ENCODE data around the gene CIBAR2. TPM values are rescaled to one million over a fixed set of nuclear protein-coding genes. Genes with fewer than 3 reads are reported as not detected.
A peak's percentile ranks its signal among the peaks of the same experiment; 100 is the strongest.

Gene CIBAR2
- total RNA-seq, 1 donor from 2014 or later, result not detected

DNA sequence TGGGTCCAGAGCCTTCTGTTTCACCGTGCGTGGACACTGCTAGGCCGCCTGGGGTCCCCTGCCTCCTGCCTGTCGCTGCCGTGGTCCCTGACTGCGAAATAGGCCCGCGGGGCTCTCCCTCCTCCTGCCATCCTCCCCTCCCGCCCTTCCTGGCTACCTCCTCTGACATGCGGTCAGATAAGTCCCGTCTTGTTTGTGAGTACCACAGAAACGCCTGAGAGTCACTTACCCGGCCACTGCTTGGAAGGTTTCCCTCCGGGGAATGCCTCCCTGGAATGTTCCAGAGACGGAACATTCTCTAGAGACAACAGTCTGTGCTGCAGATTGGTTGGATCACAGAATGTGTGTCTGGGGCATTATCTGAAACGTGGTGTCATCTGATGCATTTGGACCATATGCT, 22.7 kb downstream of the CIBAR2 start:
- no peaks in the 10 kb centered on the region for H3K9me3 Mint-ChIP-seq (ENCODE audit: low read depth)
- H3K27me3 Mint-ChIP-seq (ENCODE audit: low read depth), result peaks cover 10% of the 10 kb centered on the region
- H3K36me3 Mint-ChIP-seq (ENCODE audit: low read depth), result peaks cover 7% of the 10 kb centered on the region
- H3K4me1 Mint-ChIP-seq (ENCODE audit: low read depth), result peaks cover 14% of the 10 kb centered on the region
- no peak for DNase-seq (ENCODE audit: low spot score)
- TF ChIP-seq, protein P1, sequence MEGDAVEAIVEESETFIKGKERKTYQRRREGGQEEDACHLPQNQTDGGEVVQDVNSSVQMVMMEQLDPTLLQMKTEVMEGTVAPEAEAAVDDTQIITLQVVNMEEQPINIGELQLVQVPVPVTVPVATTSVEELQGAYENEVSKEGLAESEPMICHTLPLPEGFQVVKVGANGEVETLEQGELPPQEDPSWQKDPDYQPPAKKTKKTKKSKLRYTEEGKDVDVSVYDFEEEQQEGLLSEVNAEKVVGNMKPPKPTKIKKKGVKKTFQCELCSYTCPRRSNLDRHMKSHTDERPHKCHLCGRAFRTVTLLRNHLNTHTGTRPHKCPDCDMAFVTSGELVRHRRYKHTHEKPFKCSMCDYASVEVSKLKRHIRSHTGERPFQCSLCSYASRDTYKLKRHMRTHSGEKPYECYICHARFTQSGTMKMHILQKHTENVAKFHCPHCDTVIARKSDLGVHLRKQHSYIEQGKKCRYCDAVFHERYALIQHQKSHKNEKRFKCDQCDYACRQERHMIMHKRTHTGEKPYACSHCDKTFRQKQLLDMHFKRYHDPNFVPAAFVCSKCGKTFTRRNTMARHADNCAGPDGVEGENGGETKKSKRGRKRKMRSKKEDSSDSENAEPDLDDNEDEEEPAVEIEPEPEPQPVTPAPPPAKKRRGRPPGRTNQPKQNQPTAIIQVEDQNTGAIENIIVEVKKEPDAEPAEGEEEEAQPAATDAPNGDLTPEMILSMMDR (IDR thresholded peaks at IDR 0.05), result no peak
- H3K27ac Mint-ChIP-seq (ENCODE audit: unreplicated experiment), result peak overlapping the region; percentile 65
- no peak overlapping the region for H3K4me3 Mint-ChIP-seq (ENCODE audit: unreplicated experiment)

GRCh38 chr16:85088570-85089199, 23.6 kb downstream of the CIBAR2 start:
- DNase-seq (ENCODE audit: low spot score), result no peak
- peaks cover 14% of the 10 kb centered on the region for H3K4me1 Mint-ChIP-seq (ENCODE audit: low read depth)
- TF ChIP-seq, protein P1 (IDR thresholded peaks at IDR 0.05), result no peak
- no peaks in the 10 kb centered on the region for H3K9me3 Mint-ChIP-seq (ENCODE audit: low read depth)
- H3K27ac Mint-ChIP-seq (ENCODE audit: unreplicated experiment), result no peak overlapping the region
- H3K36me3 Mint-ChIP-seq (ENCODE audit: low read depth), result peaks cover 7% of the 10 kb centered on the region
- no peak overlapping the region for H3K4me3 Mint-ChIP-seq (ENCODE audit: unreplicated experiment)
- H3K27me3 Mint-ChIP-seq (ENCODE audit: low read depth), result peaks cover 2% of the 10 kb centered on the region

- Mint-ChIP-seq H3K9me3 (ENCODE audit: low read depth) (no peaks in the 10 kb centered on the region), H3K4me3 (ENCODE audit: unreplicated experiment) (no peak overlapping the region), H3K27ac (ENCODE audit: unreplicated experiment) (no peak overlapping the region), H3K4me1 (ENCODE audit: low read depth) (peaks cover 14% of the 10 kb centered on the region), H3K27me3 (ENCODE audit: low read depth) (no peaks in the 10 kb centered on the region), H3K36me3 (ENCODE audit: low read depth) (peaks cover 7% of the 10 kb centered on the region)
- no peak for DNase-seq (ENCODE audit: low spot score)
- TF ChIP-seq, protein P1 (IDR thresholded peaks at IDR 0.05), result no peak
Measured at GRCh38 chr16:85087899-85088569, 24.2 kb downstream of the CIBAR2 start.

GRCh38 chr16:85086347-85087291, 25.7 kb downstream of the CIBAR2 start:
- peaks cover 7% of the 10 kb centered on the region for H3K36me3 Mint-ChIP-seq (ENCODE audit: low read depth)
- H3K27ac Mint-ChIP-seq (ENCODE audit: unreplicated experiment), result no peak overlapping the region
- H3K27me3 Mint-ChIP-seq (ENCODE audit: low read depth), result no peaks in the 10 kb centered on the region
- no peaks in the 10 kb centered on the region for H3K9me3 Mint-ChIP-seq (ENCODE audit: low read depth)
- TF ChIP-seq, protein P1 (IDR thresholded peaks at IDR 0.05), result peak; percentile 82
- peaks cover 19% of the 10 kb centered on the region for H3K4me1 Mint-ChIP-seq (ENCODE audit: low read depth)
- no peak overlapping the region for H3K4me3 Mint-ChIP-seq (ENCODE audit: unreplicated experiment)
- no peak for DNase-seq (ENCODE audit: low spot score)

DNA sequence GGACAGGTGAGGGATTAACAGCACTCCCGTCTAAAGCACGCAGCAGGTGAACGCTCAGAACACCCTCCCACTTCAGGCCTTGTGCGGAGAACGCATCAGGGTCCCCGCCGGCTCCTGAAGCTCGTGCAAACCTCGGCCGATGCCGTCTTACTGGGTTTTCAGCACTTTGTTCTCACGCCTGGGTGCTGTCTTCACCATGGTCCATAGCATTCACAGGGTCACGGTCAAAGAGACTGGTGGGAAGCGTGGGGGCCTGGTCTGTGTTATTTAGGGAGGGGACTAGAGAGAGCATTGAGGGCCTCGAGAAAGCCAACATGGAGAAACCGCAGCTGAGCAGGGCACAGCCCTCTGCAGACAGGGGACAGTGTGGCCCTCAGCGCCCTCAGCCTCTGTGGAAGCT, 26.6 kb downstream of the CIBAR2 start:
- TF ChIP-seq, protein P1 (IDR thresholded peaks at IDR 0.05), result no peak
- no peaks in the 10 kb centered on the region for H3K27me3 Mint-ChIP-seq (ENCODE audit: low read depth)
- no peak overlapping the region for H3K4me3 Mint-ChIP-seq (ENCODE audit: unreplicated experiment)
- H3K27ac Mint-ChIP-seq (ENCODE audit: unreplicated experiment), result no peak overlapping the region
- no peaks in the 10 kb centered on the region for H3K9me3 Mint-ChIP-seq (ENCODE audit: low read depth)
- peaks cover 10% of the 10 kb centered on the region for H3K36me3 Mint-ChIP-seq (ENCODE audit: low read depth)
- DNase-seq (ENCODE audit: low spot score), result no peak
- peaks cover 19% of the 10 kb centered on the region for H3K4me1 Mint-ChIP-seq (ENCODE audit: low read depth)
